ENCODE results near the gene RYR3. TPM values are rescaled to one million over a fixed set of nuclear protein-coding genes. Genes with fewer than 3 reads are reported as not detected.

Gene RYR3
- total and polyA plus RNA-seq, 10 of the 15 experiments (the other 5 are each of a cell fraction or from before 2014, with no cell fraction given) = under 0.01 to 0.44 (median 0.16) TPM; not detected in 5

- H2AFZ ChIP-seq (ENCODE audit: control insufficient read depth, low read depth, low read length) = no peak overlapping the region
- no TSS peak for BruUV-seq (replicated peaks)
- H3K4me2 ChIP-seq (ENCODE audit: control insufficient read depth, insufficient read depth) = no peak overlapping the region
- H3K79me2 ChIP-seq (ENCODE audit: control insufficient read depth, insufficient read depth, low read length) = no peaks in the 10 kb centered on the region
- H3K9ac ChIP-seq (ENCODE audit: control insufficient read depth, insufficient read depth, low read length) = no peak overlapping the region
- no peak overlapping the region for H3K4me3 ChIP-seq
- POLR2A ChIA-PET = no interaction called here
- no peaks in the 10 kb centered on the region for H4K20me1 ChIP-seq (ENCODE audit: control insufficient read depth, insufficient read depth)
- RAD21 ChIA-PET (ENCODE audit: unreplicated experiment) = no interaction called here
- FAIRE-seq (no peak), DNase-seq (ENCODE audit: low read depth, low spot score) (no peak), ATAC-seq (no peak)
- no peaks in the 10 kb centered on the region for H3K36me3 ChIP-seq (ENCODE audit: control insufficient read depth in 2 of 2, insufficient read depth in 2 of 2, low read length in 1 of 2)
- CTCF ChIA-PET = no interaction called here
- no peaks in the 10 kb centered on the region for H3K9me3 ChIP-seq (replicated peaks; ENCODE audit: control insufficient read depth, insufficient read depth, low read length)
- SMC1A ChIA-PET (ENCODE audit: uncharacterized antibody, unreplicated experiment) = interaction anchor here (0.5 to 1.3 kb wide), 2 partner anchors 24 to 1003 kb away, joined by 3 read pairs; no protein-coding TSS in a partner anchor
- H3K4me1 ChIP-seq (ENCODE audit: control insufficient read depth, insufficient read depth, low read length) = no peaks in the 10 kb centered on the region
- intact Hi-C loops (cut with micrococcal nuclease; ENCODE audit: unreplicated experiment) = no loop called here
- no peak for TF ChIP-seq SRF (IDR thresholded peaks at IDR 0.05; ENCODE audit: low read depth in 2 of 2, low read length in 2 of 2)
- no peak for TF ChIP-seq NBN (IDR thresholded peaks at IDR 0.05)
- no peak for TF ChIP-seq RB1 (IDR thresholded peaks at IDR 0.05; ENCODE audit: borderline replicate concordance)
- no peak for TF ChIP-seq ELK1 (IDR thresholded peaks at IDR 0.05; ENCODE audit: low read depth, low read length)
- H3K27me3 ChIP-seq (replicated peaks in 1 of 2; ENCODE audit: control insufficient read depth in 2 of 2, insufficient read depth in 2 of 2, low read length in 1 of 2) = no peaks in the 10 kb centered on the region
- no peak overlapping the region for H3K27ac ChIP-seq (ENCODE audit: control insufficient read depth, insufficient read depth)
- in situ Hi-C loops (cut with MboI) = no loop called here
- WGBS (ENCODE audit: insufficient coverage, insufficient replicate concordance, low lambda C conversion rate, missing lambda C conversion rate) = 0% methylated on average over 2 of the region's 2 CpGs
These were observed 563.4 kb downstream of the RYR3 start for GRCh38 chr15:33874156-33874555.

GRCh38 chr15:33882921-33883320 is 572.2 kb downstream of the RYR3 start:
- in situ Hi-C loops (cut with MboI) = no loop called here
- Histone ChIP-seq H3K9ac (ENCODE audit: control insufficient read depth, insufficient read depth, low read length) (no peak overlapping the region), H2AFZ (ENCODE audit: control insufficient read depth, low read depth, low read length) (no peak overlapping the region), H3K79me2 (ENCODE audit: control insufficient read depth, insufficient read depth, low read length) (no peaks in the 10 kb centered on the region), H3K4me1 (ENCODE audit: control insufficient read depth, insufficient read depth, low read length) (no peaks in the 10 kb centered on the region), H3K9me3 (replicated peaks; ENCODE audit: control insufficient read depth, insufficient read depth, low read length) (no peaks in the 10 kb centered on the region; the same call in 2 of the 3 replicates), H3K4me2 (ENCODE audit: control insufficient read depth, insufficient read depth) (no peak overlapping the region), H3K4me3 (no peak overlapping the region), H3K36me3 (ENCODE audit: control insufficient read depth in 2 of 2, insufficient read depth in 2 of 2, low read length in 1 of 2) (no peaks in the 10 kb centered on the region), H3K27me3 (replicated peaks in 1 of 2; ENCODE audit: control insufficient read depth in 2 of 2, insufficient read depth in 2 of 2, low read length in 1 of 2) (no peaks in the 10 kb centered on the region), H3K27ac (ENCODE audit: control insufficient read depth, insufficient read depth) (no peak overlapping the region), H4K20me1 (ENCODE audit: control insufficient read depth, insufficient read depth) (no peaks in the 10 kb centered on the region)
- no peak for DNase-seq (ENCODE audit: low read depth, low spot score)
- ChIA-PET POLR2A (no interaction called here), SMC1A (ENCODE audit: uncharacterized antibody, unreplicated experiment) (no interaction called here), RAD21 (ENCODE audit: unreplicated experiment) (no interaction called here), CTCF (no interaction called here)
- intact Hi-C loops (cut with micrococcal nuclease; ENCODE audit: unreplicated experiment) = no loop called here
- no peak for FAIRE-seq
- BruUV-seq (replicated peaks) = no TSS peak
- WGBS (ENCODE audit: insufficient coverage, insufficient replicate concordance, low lambda C conversion rate, missing lambda C conversion rate) = 98% methylated on average over 2 of the region's 2 CpGs
- no peak for ATAC-seq
- TF ChIP-seq ZNF24 (IDR thresholded peaks at IDR 0.05) = no peak
- TF ChIP-seq ZNF592 (IDR thresholded peaks at IDR 0.05) = no peak
- no peak for TF ChIP-seq RBBP5 (conservative IDR thresholded peaks at IDR 0.05)
- no peak for TF ChIP-seq NFYA (IDR thresholded peaks at IDR 0.05; ENCODE audit: borderline replicate concordance, low read depth, low read length)
- TF ChIP-seq NR2C1 (IDR thresholded peaks at IDR 0.05) = no peak
- TF ChIP-seq TAF1 (IDR thresholded peaks at IDR 0.05; ENCODE audit: borderline replicate concordance, low read depth, low read length) = no peak
- no peak for TF ChIP-seq SMAD1 (IDR thresholded peaks at IDR 0.05; ENCODE audit: low read depth, partially characterized antibody)
- no peak for TF ChIP-seq EP300 (IDR thresholded peaks at IDR 0.05; ENCODE audit: borderline replicate concordance in 1 of 2, control insufficient read depth in 1 of 2, low read depth in 2 of 2, low read length in 2 of 2)
- no peak for TF ChIP-seq ESRRA (IDR thresholded peaks at IDR 0.05; ENCODE audit: low read length)
- no peak for TF ChIP-seq CBFB (IDR thresholded peaks at IDR 0.05; ENCODE audit: low read depth)
- TF ChIP-seq HDGF (IDR thresholded peaks at IDR 0.05) = no peak
